Pericardium fibroblast (primary cell): Measurements from ENCODE around the gene BZW1. TPM values are rescaled to one million over a fixed set of nuclear protein-coding genes. Genes with fewer than 3 reads are reported as not detected.

Source experiments
- total RNA-seq: library from RNA; depleted of rRNA; stranded (reverse); fragments of >200 nt; gene quantifications from 2 replicates; pipeline ENCODE4 v1.2.3, GENCODE V29; 2015

The BZW1 gene
- 288 and 396 TPM in 2 replicates for total RNA-seq

GRCh38 chr2:200811333-200812121, at the start of gene BZW1:
Gene BZW1, plus strand, starts transcription at chr2:200811910. Its CDS starts 1,308 bp downstream, at chr2:200813218.

GRCh38 chr2:200864176-200865034, 52.7 kb downstream of the BZW1 start, which contains the start of gene CLK1:
Gene CLK1, minus strand, starts transcription at chr2:200864658. Its CDS starts 2,796 bp downstream, at chr2:200861862.

Other genes starting within 250 kb of the BZW1 start
- gene AOX1, start 225.9 kb upstream of the BZW1 start, total RNA-seq = 50.3 and 89.5 TPM in 2 replicates
- 37.5 and 38.5 TPM in 2 replicates for gene CLK1, start 52.7 kb downstream of the BZW1 start, total RNA-seq
- 13.8 and 20.1 TPM in 2 replicates for gene PPIL3, start 77.2 kb downstream of the BZW1 start, total RNA-seq
- 13.4 and 19.3 TPM in 2 replicates for gene NIF3L1, start 77.5 kb downstream of the BZW1 start, total RNA-seq
- 6.2 and 11.9 TPM in 2 replicates for gene ORC2, start 151.8 kb downstream of the BZW1 start, total RNA-seq